Mesothelial cell of epicardium (in vitro differentiated cells): Measurements from ENCODE around the gene EPS8. TPM values are rescaled to one million over a fixed set of nuclear protein-coding genes. Genes with fewer than 3 reads are reported as not detected.

Experiments used
- DNase-seq, 2 experiments: peaks; one replicate each; pipeline ENCODE4 v3.0.0; 2021; ENCODE audit warnings: low spot score in 2 of 2; ENCODE audit not compliant: unreplicated experiment in 2 of 2
- H3K27ac Mint-ChIP-seq: 2 replicates; pipeline ENCODE4 v1.8.0; 2021; ENCODE audit warnings: mixed read lengths
- H3K27me3 Mint-ChIP-seq: 2 replicates; pipeline ENCODE4 v1.8.0; 2021; ENCODE audit warnings: low read depth, mixed read lengths
- H3K36me3 Mint-ChIP-seq: 2 replicates; pipeline ENCODE4 v1.8.0; 2021; ENCODE audit warnings: mixed read lengths
- H3K4me1 Mint-ChIP-seq: 2 replicates; pipeline ENCODE4 v1.8.0; 2021; ENCODE audit warnings: mixed read lengths
- H3K4me3 Mint-ChIP-seq: 2 replicates; pipeline ENCODE4 v1.8.0; 2021; ENCODE audit warnings: mild to moderate bottlenecking, moderate library complexity, mixed read lengths
- H3K9me3 Mint-ChIP-seq: 2 replicates; pipeline ENCODE4 v1.8.0; 2021; ENCODE audit warnings: mixed read lengths
- CTCF ChIP-seq: fragments of 200-600 bp; sonication (generic); IDR thresholded peaks from one replicate; pipeline ENCODE4 v1.5.0; 2021; ENCODE audit warnings: antibody characterized with exemption; ENCODE audit not compliant: unreplicated experiment
- total RNA-seq: library from RNA; stranded (reverse); gene quantifications from 3 replicates; pipeline ENCODE4 v1.2.1, GENCODE V29; 2021

The EPS8 gene
- total RNA-seq, 1 donor from 2014 or later, result 24.8 TPM

GRCh38 chr12:15693228-15693911 is 95.8 kb downstream of the EPS8 start:
- DNase-seq, result no peak
- no peak overlapping the region for H3K27ac Mint-ChIP-seq
- H3K27me3 Mint-ChIP-seq, result no peaks in the 10 kb centered on the region
- H3K4me3 Mint-ChIP-seq, result no peak overlapping the region
- peaks cover 26% of the 10 kb centered on the region for H3K4me1 Mint-ChIP-seq
- no peak for TF ChIP-seq CTCF
- H3K9me3 Mint-ChIP-seq, result peaks cover 12% of the 10 kb centered on the region
- H3K36me3 Mint-ChIP-seq, result no peaks in the 10 kb centered on the region

GRCh38 chr12:15691388-15691787 is 97.8 kb downstream of the EPS8 start:
- Mint-ChIP-seq H3K27ac (no peak overlapping the region), H3K4me3 (no peak overlapping the region), H3K4me1 (peaks cover 24% of the 10 kb centered on the region), H3K36me3 (no peaks in the 10 kb centered on the region), H3K9me3 (peaks cover 12% of the 10 kb centered on the region), H3K27me3 (no peaks in the 10 kb centered on the region)
- no peak for DNase-seq
- TF ChIP-seq CTCF, result no peak

GRCh38 chr12:15690320-15690719 is 98.9 kb downstream of the EPS8 start:
- no peak for DNase-seq
- Mint-ChIP-seq H3K36me3 (no peaks in the 10 kb centered on the region), H3K27ac (no peak overlapping the region), H3K27me3 (no peaks in the 10 kb centered on the region), H3K4me3 (no peak overlapping the region), H3K9me3 (peaks cover 12% of the 10 kb centered on the region), H3K4me1 (peaks cover 26% of the 10 kb centered on the region)
- no peak for TF ChIP-seq CTCF

GRCh38 chr12:15689751-15690191 is 99.4 kb downstream of the EPS8 start:
- peaks cover 12% of the 10 kb centered on the region for H3K9me3 Mint-ChIP-seq

GRCh38 chr12:15688838-15689625 is 100.2 kb downstream of the EPS8 start:
- Mint-ChIP-seq H3K27ac (no peak overlapping the region), H3K4me3 (no peak overlapping the region), H3K9me3 (peaks cover 12% of the 10 kb centered on the region), H3K36me3 (no peaks in the 10 kb centered on the region), H3K27me3 (no peaks in the 10 kb centered on the region), H3K4me1 (peaks cover 32% of the 10 kb centered on the region)
- TF ChIP-seq CTCF, result no peak
- DNase-seq, result no peak

More at GRCh38 chr12:15689751-15690191, 99.4 kb downstream of the EPS8 start:
- H3K27me3 Mint-ChIP-seq, result no peaks in the 10 kb centered on the region
- H3K36me3 Mint-ChIP-seq, result no peaks in the 10 kb centered on the region
- DNase-seq, result no peak
- TF ChIP-seq CTCF, result no peak
- H3K27ac Mint-ChIP-seq, result no peak overlapping the region
- no peak overlapping the region for H3K4me3 Mint-ChIP-seq
- peaks cover 30% of the 10 kb centered on the region for H3K4me1 Mint-ChIP-seq
